HepG2 (cell line): ENCODE data around the gene TMCO6. TPM values are rescaled to one million over a fixed set of nuclear protein-coding genes. Genes with fewer than 3 reads are reported as not detected.
A peak's percentile ranks its signal among the peaks of the same experiment; 100 is the strongest.

Experiments used
- EP300 ChIP-seq, 3 experiments: sonication (generic) in 1 of 3; formaldehyde crosslinking in 1 of 3; IDR thresholded peaks; 2 replicates each; pipeline versions ENCODE4 v1.5.1 to v1.6.1; 2011 to 2020; ENCODE audit warnings: low read depth in 2 of 3, low read length in 2 of 3, borderline replicate concordance in 1 of 3, improper control_type of control experiment in 1 of 3, mild to moderate bottlenecking in 1 of 3, missing genetic modification reagents in 1 of 3, moderate library complexity in 1 of 3
- IRX3 ChIP-seq: sonication (generic); formaldehyde crosslinking; IDR thresholded peaks from 2 replicates; pipeline ENCODE4 v1.8.1; 2023; ENCODE audit warnings: mild to moderate bottlenecking, low read depth, missing genetic modification reagents, borderline replicate concordance
- PPARG ChIP-seq: conservative IDR thresholded peaks from 2 replicates; pipeline ENCODE4 v1.6.1; 2016; ENCODE audit warnings: missing biosample characterization, missing genetic modification reagents
- PRDM10 ChIP-seq: sonication (generic); formaldehyde crosslinking; IDR thresholded peaks from 2 replicates; pipeline ENCODE4 v1.4.0; 2020; ENCODE audit warnings: low read depth, missing genetic modification reagents
- RCOR2 ChIP-seq: IDR thresholded peaks from 2 replicates; pipeline ENCODE4 v1.6.1; 2016; ENCODE audit warnings: missing biosample characterization, missing genetic modification reagents
- SKI ChIP-seq: fragments of 450-650 bp; IDR thresholded peaks from one replicate; pipeline ENCODE4 v1.6.1; 2018; ENCODE audit warnings: mild to moderate bottlenecking; ENCODE audit not compliant: partially characterized antibody
- SMAD9 ChIP-seq: sonication (generic); formaldehyde crosslinking; IDR thresholded peaks from 2 replicates; pipeline ENCODE4 v1.5.1; 2020; ENCODE audit warnings: mild to moderate bottlenecking, missing genetic modification reagents
- SP2 ChIP-seq: sonication (generic); formaldehyde crosslinking; IDR thresholded peaks from 2 replicates; pipeline ENCODE4 v1.5.1; 2020; ENCODE audit warnings: mild to moderate bottlenecking, missing genetic modification reagents
- TBP ChIP-seq: sonication (generic); formaldehyde crosslinking; IDR thresholded peaks from 2 replicates; pipeline ENCODE4 v1.5.0; 2020; ENCODE audit warnings: missing genetic modification reagents
- TEAD2 ChIP-seq: sonication (generic); formaldehyde crosslinking; IDR thresholded peaks from 2 replicates; pipeline ENCODE4 v1.9.0; 2021; ENCODE audit warnings: missing genetic modification reagents
- TRIM24 ChIP-seq: sonication (generic); formaldehyde crosslinking; IDR thresholded peaks from 2 replicates; pipeline ENCODE4 v1.8.0; 2022; ENCODE audit warnings: mild to moderate bottlenecking, missing genetic modification reagents
- ZNF20 ChIP-seq: sonication (generic); formaldehyde crosslinking; IDR thresholded peaks from 2 replicates; pipeline ENCODE4 v1.4.0; 2020; ENCODE audit warnings: mild to moderate bottlenecking, moderate library complexity, missing genetic modification reagents
- ZNF256 ChIP-seq: sonication (generic); formaldehyde crosslinking; conservative IDR thresholded peaks from 2 replicates; pipeline ENCODE4 v1.4.0; 2020; ENCODE audit warnings: missing genetic modification reagents
- ZNF350 ChIP-seq: sonication (generic); formaldehyde crosslinking; IDR thresholded peaks from 2 replicates; pipeline ENCODE4 v1.4.0; 2020; ENCODE audit warnings: mild to moderate bottlenecking, low read depth, missing genetic modification reagents, borderline replicate concordance
- ZNF383 ChIP-seq: sonication (generic); formaldehyde crosslinking; IDR thresholded peaks from 2 replicates; pipeline ENCODE4 v1.4.0; 2020; ENCODE audit warnings: missing genetic modification reagents, mild to moderate bottlenecking, borderline replicate concordance
- ZNF589 ChIP-seq: sonication (generic); formaldehyde crosslinking; conservative IDR thresholded peaks from 2 replicates; pipeline ENCODE4 v1.8.0; 2022; ENCODE audit warnings: mild to moderate bottlenecking, moderate library complexity, missing genetic modification reagents
- ZNF780A ChIP-seq: sonication (generic); formaldehyde crosslinking; IDR thresholded peaks from 2 replicates; pipeline ENCODE4 v1.8.0; 2022; ENCODE audit warnings: mild to moderate bottlenecking, missing genetic modification reagents, moderate library complexity
- polyA plus RNA-seq, 8 experiments: library from polyadenylated mRNA; depleted of rRNA in 3 of 8; stranded (reverse) in 7 of 8; unstranded in 1 of 8; fragments of >200 nt; fragmentation: Illumina TruSeq in 4 of 8; extraction: Trizol in 4 of 8; gene quantifications; 2 replicates each; pipeline versions ENCODE4 v1.2.1 to v1.2.3, GENCODE V29; 2011 to 2016; ENCODE audit warnings: low read depth in 4 of 8, missing spikeins in 1 of 8, mixed read lengths in 1 of 8; ENCODE audit not compliant: insufficient read depth in 1 of 8
- total RNA-seq, 5 experiments: library from RNA; depleted of rRNA; stranded (reverse); fragments of >200 nt; fragmentation: Illumina TruSeq; extraction: Trizol; gene quantifications; 2 replicates each; pipeline ENCODE4 v1.2.3, GENCODE V29; 2016; ENCODE audit warnings: low read depth in 1 of 5
- TF ChIP-seq, protein P1 (sequence below): sonication (generic); formaldehyde crosslinking; IDR thresholded peaks from 2 replicates; pipeline ENCODE4 v1.8.0; 2023; ENCODE audit warnings: mild to moderate bottlenecking, missing genetic modification reagents
- TF ChIP-seq, protein P2 (sequence below): sonication (generic); formaldehyde crosslinking; conservative IDR thresholded peaks from 2 replicates; pipeline ENCODE4 v1.4.0; 2020; ENCODE audit warnings: missing genetic modification reagents
- TF ChIP-seq, protein P3 (sequence below): sonication (generic); formaldehyde crosslinking; IDR thresholded peaks from 2 replicates; pipeline ENCODE4 v1.8.1; 2023; ENCODE audit warnings: missing genetic modification reagents, mild to moderate bottlenecking, borderline replicate concordance

TMCO6 gene
- total and polyA plus RNA-seq, 2 of the 13 experiments (the other 11 are each of a cell fraction or from before 2014, with no cell fraction given): 16.6 to 28.2 TPM

DNA sequence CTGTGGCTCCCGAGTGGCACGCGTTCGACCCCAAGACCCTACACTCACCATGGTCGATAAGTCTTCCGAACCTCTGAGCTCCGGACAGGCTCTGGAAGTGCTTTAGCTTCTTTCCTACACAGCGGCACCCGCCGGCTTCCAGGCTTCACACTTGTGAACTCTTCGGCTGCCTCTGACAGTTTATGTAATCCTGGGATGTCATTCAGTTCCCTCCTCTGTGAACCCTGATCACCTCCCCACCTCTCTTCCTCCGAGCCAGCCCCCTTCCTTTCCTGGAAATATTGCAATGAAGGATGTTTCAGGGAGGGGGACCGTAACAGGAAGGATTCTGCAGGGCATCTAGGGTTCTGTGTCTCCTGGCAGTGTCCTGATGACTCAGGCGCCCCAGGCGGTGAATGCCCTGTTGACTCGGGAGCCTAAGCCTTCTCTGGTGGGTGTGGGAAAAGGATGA lies 6.2 kb upstream of the TMCO6 start, which contains the start of gene CD14 (continued):
- no peak for TF ChIP-seq SP2 (CRISPR knock-in tag)
- no peak for TF ChIP-seq ZNF256 (CRISPR knock-in tag)
- TF ChIP-seq RCOR2: no peak
- TF ChIP-seq, protein P1, sequence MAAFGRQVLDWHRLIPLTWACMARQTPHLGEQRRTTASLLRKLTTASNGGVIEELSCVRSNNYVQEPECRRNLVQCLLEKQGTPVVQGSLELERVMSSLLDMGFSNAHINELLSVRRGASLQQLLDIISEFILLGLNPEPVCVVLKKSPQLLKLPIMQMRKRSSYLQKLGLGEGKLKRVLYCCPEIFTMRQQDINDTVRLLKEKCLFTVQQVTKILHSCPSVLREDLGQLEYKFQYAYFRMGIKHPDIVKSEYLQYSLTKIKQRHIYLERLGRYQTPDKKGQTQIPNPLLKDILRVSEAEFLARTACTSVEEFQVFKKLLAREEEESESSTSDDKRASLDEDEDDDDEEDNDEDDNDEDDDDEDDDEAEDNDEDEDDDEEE: no peak
- TF ChIP-seq ZNF20 (CRISPR knock-in tag): no peak
- no peak for TF ChIP-seq TRIM24 (CRISPR knock-in tag)
- TF ChIP-seq SMAD9 (CRISPR knock-in tag): no peak
- TF ChIP-seq, protein P2, sequence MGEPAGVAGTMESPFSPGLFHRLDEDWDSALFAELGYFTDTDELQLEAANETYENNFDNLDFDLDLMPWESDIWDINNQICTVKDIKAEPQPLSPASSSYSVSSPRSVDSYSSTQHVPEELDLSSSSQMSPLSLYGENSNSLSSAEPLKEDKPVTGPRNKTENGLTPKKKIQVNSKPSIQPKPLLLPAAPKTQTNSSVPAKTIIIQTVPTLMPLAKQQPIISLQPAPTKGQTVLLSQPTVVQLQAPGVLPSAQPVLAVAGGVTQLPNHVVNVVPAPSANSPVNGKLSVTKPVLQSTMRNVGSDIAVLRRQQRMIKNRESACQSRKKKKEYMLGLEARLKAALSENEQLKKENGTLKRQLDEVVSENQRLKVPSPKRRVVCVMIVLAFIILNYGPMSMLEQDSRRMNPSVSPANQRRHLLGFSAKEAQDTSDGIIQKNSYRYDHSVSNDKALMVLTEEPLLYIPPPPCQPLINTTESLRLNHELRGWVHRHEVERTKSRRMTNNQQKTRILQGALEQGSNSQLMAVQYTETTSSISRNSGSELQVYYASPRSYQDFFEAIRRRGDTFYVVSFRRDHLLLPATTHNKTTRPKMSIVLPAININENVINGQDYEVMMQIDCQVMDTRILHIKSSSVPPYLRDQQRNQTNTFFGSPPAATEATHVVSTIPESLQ (CRISPR knock-in tag): no peak
- TF ChIP-seq EP300 (IDR thresholded peaks at IDR 0.05; ENCODE audit: low read depth in 2 of 2, low read length in 2 of 2): 0 out of 4 replicates have a peak, but pooled peaks of 1 of the 2 experiments have one; percentile 11
- 0 out of 2 replicates have a peak, but pooled peaks have one; percentile 29 for TF ChIP-seq EP300 (CRISPR knock-in tag; IDR thresholded peaks at IDR 0.05; ENCODE audit: borderline replicate concordance)
- TF ChIP-seq SKI: peak; percentile 39
- TF ChIP-seq PRDM10 (CRISPR knock-in tag): no peak
- no peak for TF ChIP-seq ZNF780A (CRISPR knock-in tag)
- TF ChIP-seq ZNF350: peak; percentile 45; the same call in 1 of the 2 replicates
- TF ChIP-seq IRX3 (CRISPR knock-in tag): no peak
- no peak for TF ChIP-seq ZNF589
- no peak for TF ChIP-seq ZNF383
- TF ChIP-seq PPARG (CRISPR knock-in tag): no peak
- TF ChIP-seq TEAD2 (CRISPR knock-in tag): no peak
- TF ChIP-seq TBP (CRISPR knock-in tag): no peak
- TF ChIP-seq, protein P3, sequence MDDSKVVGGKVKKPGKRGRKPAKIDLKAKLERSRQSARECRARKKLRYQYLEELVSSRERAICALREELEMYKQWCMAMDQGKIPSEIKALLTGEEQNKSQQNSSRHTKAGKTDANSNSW (CRISPR knock-in tag): no peak
